ENCODE measurements around the gene SPATA9. TPM values are rescaled to one million over a fixed set of nuclear protein-coding genes. Genes with fewer than 3 reads are reported as not detected.

SPATA9 gene
- total RNA-seq, 1 experiment from 2014 or later = not detected

DNA sequence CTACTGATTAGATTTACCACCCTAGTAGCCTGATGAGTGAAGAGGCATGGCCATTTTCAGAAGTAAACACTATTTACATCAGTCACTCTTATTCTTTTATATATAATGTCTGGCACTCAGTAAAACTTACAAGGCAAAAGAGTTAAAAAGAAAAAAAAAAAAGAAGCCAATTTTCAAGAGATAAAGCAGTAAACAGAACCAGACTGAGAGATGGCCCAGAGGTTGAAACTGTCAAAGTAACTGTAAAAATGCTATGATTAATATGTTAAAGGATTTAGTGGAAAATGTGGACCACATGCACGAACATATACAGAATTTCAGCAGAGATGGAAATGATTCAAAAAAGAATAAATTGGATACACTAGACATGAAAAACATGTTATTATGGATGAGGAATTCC, 69.3 kb downstream of the SPATA9 start:
- no peak for DNase-seq
- no peaks in the 10 kb centered on the region for H3K36me3 ChIP-seq (replicated peaks; ENCODE audit: control insufficient read depth, insufficient read depth, low read length)
- peaks cover 9% of the 10 kb centered on the region for H3K27me3 ChIP-seq (ENCODE audit: control insufficient read depth, insufficient read depth, low read length)
- H3K4me3 ChIP-seq (ENCODE audit: insufficient read depth, low read depth, low read length) = no peak overlapping the region

DNA sequence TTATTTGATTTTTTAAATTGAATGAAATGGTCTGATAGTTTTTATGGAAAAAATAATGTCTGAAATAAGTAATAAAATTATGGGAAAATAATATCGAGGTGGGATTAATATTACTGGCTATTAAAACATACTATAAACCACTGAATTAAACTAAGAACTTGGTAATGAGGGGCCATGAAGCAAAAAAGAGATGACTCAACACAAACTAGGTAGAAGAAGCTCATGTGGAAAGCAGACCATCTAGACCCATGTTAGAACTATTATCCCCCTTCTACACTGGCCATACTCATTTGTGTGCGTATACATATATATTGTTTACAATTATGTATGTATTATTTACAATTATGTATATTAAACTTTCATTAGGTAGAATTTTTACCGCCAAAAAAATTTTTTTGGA, 71.4 kb downstream of the SPATA9 start:
- H3K4me3 ChIP-seq (ENCODE audit: insufficient read depth, low read depth, low read length) = no peak overlapping the region
- DNase-seq = no peak
- H3K36me3 ChIP-seq (replicated peaks; ENCODE audit: control insufficient read depth, insufficient read depth, low read length) = no peaks in the 10 kb centered on the region
- no peaks in the 10 kb centered on the region for H3K27me3 ChIP-seq (ENCODE audit: control insufficient read depth, insufficient read depth, low read length)

DNA sequence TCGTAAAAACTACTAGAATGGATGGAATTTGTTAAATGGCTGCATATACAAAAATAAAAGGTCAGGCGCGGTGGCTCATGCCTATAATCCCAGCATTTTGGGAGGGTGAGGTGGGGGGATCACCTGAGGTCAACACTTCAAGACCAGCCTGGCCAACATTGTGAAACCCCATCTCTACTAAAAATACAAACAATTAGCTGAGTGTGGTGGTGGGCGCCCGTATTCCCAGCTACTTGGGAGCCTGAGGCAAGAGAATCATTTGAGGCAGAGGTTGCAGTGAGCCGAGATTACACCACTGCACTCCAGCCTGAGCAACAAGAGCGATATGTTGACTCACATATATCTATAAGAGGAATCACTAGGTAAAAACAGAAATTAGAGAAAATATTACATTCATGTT, 72.2 kb downstream of the SPATA9 start:
- Histone ChIP-seq H3K4me3 (ENCODE audit: insufficient read depth, low read depth, low read length) (no peak overlapping the region), H3K27me3 (ENCODE audit: control insufficient read depth, insufficient read depth, low read length) (no peaks in the 10 kb centered on the region), H3K36me3 (replicated peaks; ENCODE audit: control insufficient read depth, insufficient read depth, low read length) (no peaks in the 10 kb centered on the region)
- no peak for DNase-seq

DNA sequence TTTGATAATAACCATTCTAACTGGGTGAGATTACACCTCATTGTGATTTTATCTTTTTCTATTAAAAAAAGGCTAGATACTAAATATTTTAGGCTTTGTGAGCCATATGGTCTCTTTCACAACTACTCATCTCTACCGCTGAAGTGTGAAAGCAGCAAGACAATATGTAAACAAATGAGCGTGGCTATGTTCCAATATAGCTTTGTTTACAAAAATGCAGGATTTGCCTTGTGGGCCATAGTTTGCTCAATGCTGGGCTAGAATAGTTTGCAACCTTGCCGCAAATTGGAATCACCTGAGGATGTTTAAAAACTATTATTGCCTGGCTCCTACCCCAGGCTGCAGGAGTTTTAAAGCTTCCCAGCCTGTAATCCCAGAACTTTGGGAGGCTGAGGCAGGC, 73.1 kb downstream of the SPATA9 start:
- Histone ChIP-seq H3K4me3 (ENCODE audit: insufficient read depth, low read depth, low read length) (no peak overlapping the region), H3K36me3 (replicated peaks; ENCODE audit: control insufficient read depth, insufficient read depth, low read length) (no peaks in the 10 kb centered on the region; the same call in 1 of the 2 replicates), H3K27me3 (ENCODE audit: control insufficient read depth, insufficient read depth, low read length) (no peaks in the 10 kb centered on the region)
- DNase-seq = no peak

Other genes with a start within 250 kb of the SPATA9 start
- 52.9 and 81.5 TPM in 2 replicates for gene SKIC3, start 128.0 kb downstream of the SPATA9 start, total RNA-seq (2014; rRNA removed; shearing (Covaris generic))
- gene ARSK, start 127.9 kb downstream of the SPATA9 start, total RNA-seq (2014; rRNA removed; shearing (Covaris generic)) = 13.6 and 17.6 TPM in 2 replicates
- gene GPR150, start 62.9 kb downstream of the SPATA9 start, total RNA-seq (2014; rRNA removed; shearing (Covaris generic)) = 0.15 TPM in 1 of 2 replicates, not detected in the other
- gene RFESD, start 36.2 kb downstream of the SPATA9 start, total RNA-seq (2014; rRNA removed; shearing (Covaris generic)) = 3.3 and 4.2 TPM in 2 replicates
- 23.0 and 45.6 TPM in 2 replicates for gene RHOBTB3, start 48.3 kb upstream of the SPATA9 start, total RNA-seq (2014; rRNA removed; shearing (Covaris generic))
- 25.0 and 41.6 TPM in 2 replicates for gene GLRX, start 139.7 kb upstream of the SPATA9 start, total RNA-seq (2014; rRNA removed; shearing (Covaris generic))